Measurements from ENCODE around the gene DNHD1. TPM values are rescaled to one million over a fixed set of nuclear protein-coding genes. Genes with fewer than 3 reads are reported as not detected.

The DNHD1 gene
- total RNA-seq, 1 donor from 2014 or later, result 5.0 TPM

DNA sequence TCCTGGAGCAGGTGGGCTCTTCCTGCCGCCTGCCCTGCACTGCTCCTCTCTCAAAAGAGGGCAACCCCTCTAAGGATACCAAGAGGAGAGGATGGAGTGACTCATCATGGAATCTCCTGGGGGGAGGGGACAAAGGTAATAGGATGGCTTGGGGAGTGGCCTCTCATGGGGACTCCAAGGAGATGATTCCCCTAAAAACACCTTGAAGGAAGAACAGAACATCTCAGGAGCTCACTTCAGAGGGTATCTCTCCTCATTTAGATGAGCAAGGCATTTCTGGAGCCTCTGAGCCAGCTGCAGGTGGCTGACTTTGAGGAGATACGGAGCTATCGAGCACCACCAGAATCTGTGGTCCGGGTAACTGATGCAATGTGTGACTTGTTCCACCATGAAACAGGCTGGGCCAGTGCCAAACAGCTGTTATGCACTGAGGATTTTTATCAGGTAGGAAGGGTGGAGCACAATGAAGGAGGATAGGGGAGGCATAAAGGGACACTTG is 66.1 kb downstream of the DNHD1 start:
- no peaks in the 10 kb centered on the region for H3K9me3 Mint-ChIP-seq
- Histone ChIP-seq H3K27ac (no peak overlapping the region), H2AFZ (replicated peaks) (no peak overlapping the region), H3K79me2 (ENCODE audit: low read depth) (no peaks in the 10 kb centered on the region), H3K4me1 (peaks cover 5% of the 10 kb centered on the region), H3K4me2 (no peak overlapping the region), H3K9ac (no peak overlapping the region), H3K27me3 (no peaks in the 10 kb centered on the region), H3K4me3 (no peak overlapping the region), H3K36me3 (no peaks in the 10 kb centered on the region), H4K20me1 (ENCODE audit: low read depth) (no peaks in the 10 kb centered on the region), H3K9me3 (ENCODE audit: low read depth) (no peaks in the 10 kb centered on the region), H3F3A (ENCODE audit: low read depth) (no peaks in the 10 kb centered on the region)
- H3K27ac Mint-ChIP-seq, result no peak overlapping the region
- TF ChIP-seq, protein P1, sequence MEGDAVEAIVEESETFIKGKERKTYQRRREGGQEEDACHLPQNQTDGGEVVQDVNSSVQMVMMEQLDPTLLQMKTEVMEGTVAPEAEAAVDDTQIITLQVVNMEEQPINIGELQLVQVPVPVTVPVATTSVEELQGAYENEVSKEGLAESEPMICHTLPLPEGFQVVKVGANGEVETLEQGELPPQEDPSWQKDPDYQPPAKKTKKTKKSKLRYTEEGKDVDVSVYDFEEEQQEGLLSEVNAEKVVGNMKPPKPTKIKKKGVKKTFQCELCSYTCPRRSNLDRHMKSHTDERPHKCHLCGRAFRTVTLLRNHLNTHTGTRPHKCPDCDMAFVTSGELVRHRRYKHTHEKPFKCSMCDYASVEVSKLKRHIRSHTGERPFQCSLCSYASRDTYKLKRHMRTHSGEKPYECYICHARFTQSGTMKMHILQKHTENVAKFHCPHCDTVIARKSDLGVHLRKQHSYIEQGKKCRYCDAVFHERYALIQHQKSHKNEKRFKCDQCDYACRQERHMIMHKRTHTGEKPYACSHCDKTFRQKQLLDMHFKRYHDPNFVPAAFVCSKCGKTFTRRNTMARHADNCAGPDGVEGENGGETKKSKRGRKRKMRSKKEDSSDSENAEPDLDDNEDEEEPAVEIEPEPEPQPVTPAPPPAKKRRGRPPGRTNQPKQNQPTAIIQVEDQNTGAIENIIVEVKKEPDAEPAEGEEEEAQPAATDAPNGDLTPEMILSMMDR (IDR thresholded peaks at IDR 0.05), result no peak
- TF ChIP-seq EZH2 (IDR thresholded peaks at IDR 0.05), result no peak
- TF ChIP-seq EZH2phosphoT487 (IDR thresholded peaks at IDR 0.05), result no peak
- DNase-seq (ENCODE audit: low spot score), result no peak
- peaks cover 1% of the 10 kb centered on the region for H3K36me3 Mint-ChIP-seq
- H3K27me3 Mint-ChIP-seq (ENCODE audit: insufficient read depth, low read depth), result peaks cover 5% of the 10 kb centered on the region
- no peak overlapping the region for H3K4me3 Mint-ChIP-seq
- peaks cover 3% of the 10 kb centered on the region for H3K4me1 Mint-ChIP-seq

DNA sequence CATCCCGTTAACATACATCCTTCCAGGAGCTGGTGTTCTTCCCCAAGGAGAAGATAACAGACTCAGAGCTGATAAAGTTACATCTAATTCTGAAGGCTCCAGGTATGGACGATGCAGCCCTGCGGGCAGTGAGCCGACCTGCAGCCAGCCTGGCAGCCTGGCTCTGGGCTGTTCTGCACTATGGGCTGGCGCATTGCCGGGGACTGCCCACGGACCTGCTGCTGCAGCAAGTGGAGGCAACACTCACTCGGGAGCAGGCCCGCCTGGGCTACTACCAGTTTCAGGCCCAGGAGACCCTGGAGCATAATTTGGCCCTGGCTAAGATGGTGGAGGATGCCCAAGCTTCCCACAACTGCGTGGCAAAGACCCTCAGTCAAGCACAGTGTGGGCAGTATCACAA is 66.6 kb downstream of the DNHD1 start:
- H3K27ac ChIP-seq, result no peak overlapping the region
- TF ChIP-seq EZH2phosphoT487 (IDR thresholded peaks at IDR 0.05) (no peak), EZH2 (IDR thresholded peaks at IDR 0.05) (no peak)
- TF ChIP-seq, protein P1 (IDR thresholded peaks at IDR 0.05), result no peak

DNA sequence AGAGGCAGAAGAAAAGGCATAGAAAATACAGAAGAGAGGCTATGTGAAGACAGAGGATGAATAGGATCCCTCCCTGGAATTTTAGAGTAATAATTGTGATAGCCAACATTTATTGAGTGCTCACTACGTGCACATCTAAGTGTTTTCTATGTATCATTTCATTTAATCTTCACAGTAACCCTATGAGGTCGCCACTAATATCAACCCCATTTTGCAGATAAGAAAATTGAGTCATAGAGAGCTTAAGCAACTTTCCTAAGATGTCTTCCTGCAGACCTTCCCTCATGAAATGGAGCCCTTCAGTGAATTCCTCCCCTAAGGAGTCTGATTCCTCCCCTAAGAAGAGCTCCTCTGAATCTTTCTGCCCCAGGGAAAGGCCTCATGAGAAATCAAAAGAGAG is 68.2 kb downstream of the DNHD1 start:
- Histone ChIP-seq H3K9me3 (ENCODE audit: low read depth) (no peaks in the 10 kb centered on the region), H3K4me2 (no peak overlapping the region), H3K27ac (no peak overlapping the region), H3K4me1 (peaks cover 5% of the 10 kb centered on the region), H3K4me3 (no peak overlapping the region), H3K27me3 (no peaks in the 10 kb centered on the region), H3F3A (ENCODE audit: low read depth) (no peaks in the 10 kb centered on the region), H3K9ac (no peak overlapping the region), H4K20me1 (ENCODE audit: low read depth) (no peaks in the 10 kb centered on the region), H3K79me2 (ENCODE audit: low read depth) (no peaks in the 10 kb centered on the region), H2AFZ (replicated peaks) (no peak overlapping the region), H3K36me3 (no peaks in the 10 kb centered on the region)
- H3K4me1 Mint-ChIP-seq, result peaks cover 9% of the 10 kb centered on the region
- TF ChIP-seq EZH2 (IDR thresholded peaks at IDR 0.05) (no peak), EZH2phosphoT487 (IDR thresholded peaks at IDR 0.05) (no peak)
- TF ChIP-seq, protein P1 (IDR thresholded peaks at IDR 0.05), result no peak
- no peak overlapping the region for H3K4me3 Mint-ChIP-seq
- H3K36me3 Mint-ChIP-seq, result peaks cover 5% of the 10 kb centered on the region
- no peaks in the 10 kb centered on the region for H3K9me3 Mint-ChIP-seq
- H3K27me3 Mint-ChIP-seq (ENCODE audit: insufficient read depth, low read depth), result no peaks in the 10 kb centered on the region
- H3K27ac Mint-ChIP-seq, result no peak overlapping the region
- no peak for DNase-seq (ENCODE audit: low spot score)

More for the DNA sequence above, 66.6 kb downstream of the DNHD1 start:
- no peaks in the 10 kb centered on the region for H3K79me2 ChIP-seq (ENCODE audit: low read depth)
- H3K9me3 ChIP-seq (ENCODE audit: low read depth), result no peaks in the 10 kb centered on the region
- H3K4me2 ChIP-seq, result no peak overlapping the region
- H3F3A ChIP-seq (ENCODE audit: low read depth), result no peaks in the 10 kb centered on the region
- H3K27ac Mint-ChIP-seq, result no peak overlapping the region
- H3K4me3 ChIP-seq, result no peak overlapping the region
- no peaks in the 10 kb centered on the region for H4K20me1 ChIP-seq (ENCODE audit: low read depth)
- peaks cover 4% of the 10 kb centered on the region for H3K27me3 Mint-ChIP-seq (ENCODE audit: insufficient read depth, low read depth)
- no peak for DNase-seq (ENCODE audit: low spot score)
- no peak overlapping the region for H2AFZ ChIP-seq (replicated peaks)
- H3K9me3 Mint-ChIP-seq, result no peaks in the 10 kb centered on the region
- H3K4me1 Mint-ChIP-seq, result peaks cover 6% of the 10 kb centered on the region
- no peak overlapping the region for H3K4me3 Mint-ChIP-seq
- no peaks in the 10 kb centered on the region for H3K36me3 ChIP-seq
- H3K4me1 ChIP-seq, result peaks cover 5% of the 10 kb centered on the region
- no peak overlapping the region for H3K9ac ChIP-seq
- H3K27me3 ChIP-seq, result no peaks in the 10 kb centered on the region
- peaks cover 1% of the 10 kb centered on the region for H3K36me3 Mint-ChIP-seq

All from neural progenitor cell (in vitro differentiated cells).